ENCODE results near the gene RIMS1. TPM values are rescaled to one million over a fixed set of nuclear protein-coding genes. Genes with fewer than 3 reads are reported as not detected.

The RIMS1 gene
- total RNA-seq, 4 donors from 2014 or later: 0.63 to 2.4 (median 1.6) TPM

DNA sequence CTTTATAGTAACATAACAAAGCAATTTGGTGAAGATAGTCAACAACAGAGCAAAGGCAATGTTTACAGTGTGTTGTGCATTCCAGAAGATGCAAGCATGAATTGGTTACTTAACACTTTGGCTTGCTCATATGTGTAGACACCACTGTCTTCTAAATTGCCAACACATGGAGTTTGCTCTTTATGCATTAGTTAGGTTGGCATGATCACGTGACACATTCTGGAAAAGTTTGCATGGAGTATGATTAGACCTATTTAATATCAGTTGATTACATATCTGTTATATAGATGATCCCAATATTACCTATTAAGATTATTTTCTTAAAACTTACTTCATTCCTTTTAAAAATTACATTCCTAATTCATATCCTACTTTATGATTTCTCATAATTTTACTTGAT, 197.6 kb downstream of the RIMS1 start:
- ATAC-seq (ENCODE audit: low FRiP score) (no peak), DNase-seq (ENCODE audit: low spot score) (no peak)
- TF ChIP-seq, protein P1, sequence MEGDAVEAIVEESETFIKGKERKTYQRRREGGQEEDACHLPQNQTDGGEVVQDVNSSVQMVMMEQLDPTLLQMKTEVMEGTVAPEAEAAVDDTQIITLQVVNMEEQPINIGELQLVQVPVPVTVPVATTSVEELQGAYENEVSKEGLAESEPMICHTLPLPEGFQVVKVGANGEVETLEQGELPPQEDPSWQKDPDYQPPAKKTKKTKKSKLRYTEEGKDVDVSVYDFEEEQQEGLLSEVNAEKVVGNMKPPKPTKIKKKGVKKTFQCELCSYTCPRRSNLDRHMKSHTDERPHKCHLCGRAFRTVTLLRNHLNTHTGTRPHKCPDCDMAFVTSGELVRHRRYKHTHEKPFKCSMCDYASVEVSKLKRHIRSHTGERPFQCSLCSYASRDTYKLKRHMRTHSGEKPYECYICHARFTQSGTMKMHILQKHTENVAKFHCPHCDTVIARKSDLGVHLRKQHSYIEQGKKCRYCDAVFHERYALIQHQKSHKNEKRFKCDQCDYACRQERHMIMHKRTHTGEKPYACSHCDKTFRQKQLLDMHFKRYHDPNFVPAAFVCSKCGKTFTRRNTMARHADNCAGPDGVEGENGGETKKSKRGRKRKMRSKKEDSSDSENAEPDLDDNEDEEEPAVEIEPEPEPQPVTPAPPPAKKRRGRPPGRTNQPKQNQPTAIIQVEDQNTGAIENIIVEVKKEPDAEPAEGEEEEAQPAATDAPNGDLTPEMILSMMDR (IDR thresholded peaks at IDR 0.05): no peak

DNA sequence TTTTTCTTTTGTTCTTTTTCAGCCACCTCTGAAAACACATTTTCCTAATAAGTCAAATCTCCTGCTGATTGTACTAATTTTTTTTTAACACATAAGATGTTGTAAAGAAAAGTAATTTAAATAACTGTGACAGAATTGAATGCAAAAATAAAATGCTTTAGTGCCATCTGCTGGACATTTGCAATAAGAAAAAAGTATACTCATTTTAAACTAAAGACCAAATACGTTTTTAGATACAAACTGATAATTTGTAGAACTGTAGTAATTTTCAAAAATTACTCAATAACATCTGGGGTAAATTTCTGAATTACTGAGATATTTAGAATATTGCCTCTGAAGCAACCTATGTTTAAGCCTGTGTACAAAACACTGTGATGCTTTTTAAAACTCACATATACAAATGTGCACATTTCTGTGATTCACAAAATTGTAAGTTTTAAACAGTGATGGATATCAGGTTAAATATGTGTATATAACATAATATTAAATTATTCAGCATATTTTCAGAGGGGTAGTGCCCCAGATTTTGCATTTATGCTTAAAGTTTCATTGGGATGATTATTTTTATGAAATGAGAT, 198.7 kb downstream of the RIMS1 start:
- DNase-seq (ENCODE audit: low spot score): no peak
- TF ChIP-seq, protein P1 (IDR thresholded peaks at IDR 0.05): no peak
- no peak for ATAC-seq (ENCODE audit: low FRiP score)

DNA sequence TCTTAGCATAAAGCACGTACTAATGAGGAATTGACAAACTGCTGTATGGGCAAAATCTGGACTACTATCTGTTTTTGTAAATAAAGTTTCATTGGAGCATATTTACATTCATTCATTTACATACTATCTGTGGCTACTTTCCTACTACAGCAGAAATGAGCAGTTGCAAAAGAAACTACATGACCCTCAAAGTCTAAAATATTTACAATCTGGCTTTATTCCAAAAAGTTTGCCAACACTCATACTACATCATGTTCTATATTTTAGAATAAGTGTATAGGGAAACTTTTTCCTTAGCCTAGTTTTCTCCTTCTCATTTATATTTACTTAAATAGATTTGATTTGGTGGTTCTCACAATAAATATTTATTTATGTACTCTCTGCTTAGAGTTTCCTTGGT, 208.2 kb downstream of the RIMS1 start:
- no peak for DNase-seq (ENCODE audit: low spot score)
- no peak for ATAC-seq (ENCODE audit: low FRiP score)
- TF ChIP-seq, protein P1 (IDR thresholded peaks at IDR 0.05): no peak

DNA sequence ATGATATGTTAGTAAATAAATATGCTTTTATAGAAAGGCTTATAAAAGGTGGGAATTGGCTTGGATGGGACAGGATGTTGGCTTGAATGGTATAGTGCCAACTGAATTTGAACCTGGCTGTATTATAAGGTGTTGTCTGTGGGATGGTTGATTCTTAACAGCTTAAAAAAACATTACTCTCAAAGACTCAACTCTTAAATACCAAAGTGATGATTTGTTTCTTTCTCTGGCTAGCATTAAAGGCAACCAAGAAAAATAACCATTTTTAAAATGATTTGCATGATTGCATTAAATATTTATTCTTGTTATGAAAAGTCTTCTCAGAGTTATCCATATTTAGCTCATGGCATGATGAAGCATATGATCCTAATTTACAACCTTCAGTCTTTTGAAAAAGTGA, 216.2 kb downstream of the RIMS1 start:
- DNase-seq (ENCODE audit: low spot score) (no peak), ATAC-seq (ENCODE audit: low FRiP score) (no peak)
- TF ChIP-seq, protein P1 (IDR thresholded peaks at IDR 0.05): no peak

DNA sequence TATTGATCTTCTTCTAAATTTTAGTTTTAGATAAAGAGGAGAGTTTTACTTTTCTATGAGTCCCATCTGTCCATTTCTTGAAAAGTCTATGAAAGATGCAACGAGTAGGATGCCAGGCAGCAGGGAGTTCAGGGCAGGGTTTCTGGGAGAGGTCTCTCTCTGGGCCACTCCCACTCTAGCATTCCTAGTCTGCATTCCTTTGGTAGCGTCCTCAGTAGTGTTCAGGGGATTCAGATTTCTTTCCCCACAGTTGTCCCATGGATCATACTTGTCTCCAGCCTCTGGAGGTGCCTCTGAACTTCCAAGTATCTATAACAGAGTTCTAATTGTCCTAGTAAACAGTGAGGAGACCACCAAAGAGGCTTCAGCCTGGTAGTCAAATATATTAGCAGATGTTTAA, 225.3 kb downstream of the RIMS1 start:
- DNase-seq (ENCODE audit: low spot score): no peak
- no peak for ATAC-seq (ENCODE audit: low FRiP score)
- TF ChIP-seq, protein P1 (IDR thresholded peaks at IDR 0.05): no peak

DNA sequence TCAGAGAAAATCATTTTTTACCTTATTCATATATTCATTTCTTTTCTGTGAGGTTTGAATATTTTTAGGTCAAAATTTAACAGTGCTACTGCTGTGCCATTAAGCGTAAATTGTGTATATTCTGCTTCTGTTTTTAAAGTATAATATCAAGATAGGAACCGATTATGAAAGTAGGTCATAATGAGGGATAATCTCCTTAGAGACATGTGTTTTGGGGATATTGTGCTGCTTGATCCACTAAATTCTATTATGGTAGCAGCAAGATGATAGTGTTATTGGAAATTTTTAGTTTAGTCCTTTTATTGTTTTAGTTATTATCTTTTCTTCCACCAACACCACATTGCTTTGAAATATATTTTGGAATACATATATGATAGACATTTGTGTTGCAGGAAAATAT, 244.0 kb downstream of the RIMS1 start:
- DNase-seq (ENCODE audit: low spot score): no peak
- no peak for ATAC-seq (ENCODE audit: low FRiP score)

DNA sequence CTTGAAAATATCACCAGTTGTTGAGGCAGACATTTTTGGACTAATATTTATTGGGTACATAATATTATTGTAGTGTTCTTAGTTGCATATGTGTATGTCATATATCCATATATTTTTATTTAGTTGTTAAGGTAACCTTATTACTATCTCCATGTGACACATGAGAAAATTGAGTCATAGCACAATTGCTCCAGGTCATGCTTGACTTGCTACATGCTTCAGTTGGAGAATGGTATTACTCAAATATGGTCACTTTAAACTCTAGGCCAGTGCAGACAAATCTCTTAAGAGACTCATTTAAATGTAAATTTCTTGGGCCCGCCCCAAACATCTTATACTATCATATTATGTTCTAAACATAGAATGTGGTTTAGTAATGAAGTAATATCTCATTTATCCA, 246.1 kb downstream of the RIMS1 start:
- ATAC-seq (ENCODE audit: low FRiP score) (no peak), DNase-seq (ENCODE audit: low spot score) (no peak)
- TF ChIP-seq, protein P1 (IDR thresholded peaks at IDR 0.05): no peak

More for the DNA sequence above, 244.0 kb downstream of the RIMS1 start:
- TF ChIP-seq, protein P1 (IDR thresholded peaks at IDR 0.05): no peak
